NCI-H1436 (cell line): ENCODE measurements around the gene PRKAR1B.

ENCODE experiments used
- DNase-seq: peaks from one replicate; lab custom pipeline; 2025; lab: John Stamatoyannopoulos, UW

Gene PRKAR1B

DNA sequence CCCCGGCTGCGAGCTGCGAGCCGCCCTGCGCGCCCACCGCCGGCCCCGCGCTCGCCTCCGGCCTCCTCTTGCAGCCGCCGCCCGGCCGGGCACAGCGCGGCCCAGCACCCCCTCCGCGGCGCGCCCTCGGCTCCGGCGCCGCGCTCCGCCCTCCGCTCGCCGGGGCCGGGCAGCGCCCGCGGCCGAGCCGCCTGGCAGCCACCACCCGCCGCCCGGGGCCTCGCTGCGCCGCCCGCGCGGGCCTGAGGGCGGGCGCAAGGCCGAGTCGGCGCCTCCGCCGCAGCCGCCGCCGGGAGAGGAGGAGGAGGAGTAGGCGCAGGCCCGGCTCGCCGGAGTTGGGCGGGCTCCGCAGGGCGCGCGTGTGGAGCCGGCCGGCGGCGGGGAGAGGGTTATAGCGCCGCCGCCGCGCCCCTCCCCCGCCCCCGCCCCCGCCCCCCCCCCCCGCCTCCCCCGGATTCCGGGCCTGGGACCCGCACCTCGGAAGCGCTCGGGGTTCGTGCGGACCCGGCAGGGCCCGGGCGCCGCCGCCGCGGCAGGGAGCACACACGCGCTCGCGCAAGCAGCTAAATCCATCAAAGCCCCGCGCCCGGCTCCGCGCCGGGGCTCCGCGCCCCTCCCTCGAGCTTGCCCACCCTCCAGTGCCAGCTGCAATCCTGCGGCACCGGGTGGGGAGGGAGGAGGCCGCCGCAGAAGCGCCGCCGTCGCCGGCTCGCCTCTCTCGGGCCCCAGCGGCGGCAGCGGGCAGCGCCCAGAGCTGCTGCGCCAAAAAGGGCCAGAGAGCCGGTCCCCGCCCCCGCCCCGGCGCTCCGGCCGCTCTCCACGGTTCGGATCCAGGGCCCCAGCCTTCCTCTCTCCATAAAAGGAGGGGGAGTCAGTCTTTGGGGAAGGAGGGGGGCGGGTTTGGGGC, 207.3 kb downstream of the PRKAR1B start, which contains the start of gene PDGFA:
TSS of gene PDGFA (minus strand) at position 363 of the 907 bp plus-strand sequence. CDS start 845 bp downstream, outside the sequence.
- DNase-seq = peak; percentile 24

- peak; percentile 28 for DNase-seq
Measured at GRCh38 chr7:518630-519483, 208.2 kb downstream of the PRKAR1B start.

DNA sequence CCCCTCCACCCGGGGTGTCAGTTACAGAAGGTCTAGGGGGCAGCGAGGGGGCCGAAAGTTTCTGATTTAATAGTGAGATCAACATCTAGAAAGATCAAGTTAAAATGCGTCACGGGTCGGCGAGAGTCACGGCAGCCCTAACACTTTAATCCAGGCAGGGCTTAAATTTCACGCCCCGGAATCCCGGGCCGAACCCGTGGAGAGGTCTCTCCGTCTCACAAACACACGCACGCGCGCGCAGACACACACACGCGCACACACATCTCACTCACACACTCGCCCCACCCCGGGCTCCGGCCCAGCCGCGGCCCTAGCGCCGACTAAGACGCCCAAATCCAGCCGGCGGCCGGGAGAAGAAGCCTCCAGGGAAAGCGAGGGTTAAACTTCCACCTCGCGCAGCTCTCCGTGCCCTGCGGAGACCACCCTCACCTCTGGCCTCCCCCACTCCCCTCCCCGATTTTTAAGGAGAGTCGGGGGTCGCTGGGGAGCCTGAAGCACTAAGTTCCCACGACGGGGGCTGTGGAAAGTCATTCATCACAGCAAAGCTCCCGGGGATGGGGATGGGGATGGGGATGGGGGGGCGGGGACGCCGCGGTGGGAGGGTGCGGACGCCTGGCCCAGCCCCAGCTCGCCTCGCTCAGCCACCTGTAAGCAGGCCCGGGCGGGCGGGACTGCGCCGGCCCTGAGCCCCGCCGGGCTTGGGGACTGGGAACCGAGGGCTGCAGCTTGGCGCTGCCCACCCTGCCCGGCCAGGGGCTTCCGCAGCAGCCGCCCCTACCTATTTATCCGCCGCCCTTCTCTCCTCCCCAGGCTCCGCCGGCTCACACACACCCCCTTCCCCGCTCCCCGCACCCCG, 209.1 kb downstream of the PRKAR1B start:
- no peak for DNase-seq

DNA sequence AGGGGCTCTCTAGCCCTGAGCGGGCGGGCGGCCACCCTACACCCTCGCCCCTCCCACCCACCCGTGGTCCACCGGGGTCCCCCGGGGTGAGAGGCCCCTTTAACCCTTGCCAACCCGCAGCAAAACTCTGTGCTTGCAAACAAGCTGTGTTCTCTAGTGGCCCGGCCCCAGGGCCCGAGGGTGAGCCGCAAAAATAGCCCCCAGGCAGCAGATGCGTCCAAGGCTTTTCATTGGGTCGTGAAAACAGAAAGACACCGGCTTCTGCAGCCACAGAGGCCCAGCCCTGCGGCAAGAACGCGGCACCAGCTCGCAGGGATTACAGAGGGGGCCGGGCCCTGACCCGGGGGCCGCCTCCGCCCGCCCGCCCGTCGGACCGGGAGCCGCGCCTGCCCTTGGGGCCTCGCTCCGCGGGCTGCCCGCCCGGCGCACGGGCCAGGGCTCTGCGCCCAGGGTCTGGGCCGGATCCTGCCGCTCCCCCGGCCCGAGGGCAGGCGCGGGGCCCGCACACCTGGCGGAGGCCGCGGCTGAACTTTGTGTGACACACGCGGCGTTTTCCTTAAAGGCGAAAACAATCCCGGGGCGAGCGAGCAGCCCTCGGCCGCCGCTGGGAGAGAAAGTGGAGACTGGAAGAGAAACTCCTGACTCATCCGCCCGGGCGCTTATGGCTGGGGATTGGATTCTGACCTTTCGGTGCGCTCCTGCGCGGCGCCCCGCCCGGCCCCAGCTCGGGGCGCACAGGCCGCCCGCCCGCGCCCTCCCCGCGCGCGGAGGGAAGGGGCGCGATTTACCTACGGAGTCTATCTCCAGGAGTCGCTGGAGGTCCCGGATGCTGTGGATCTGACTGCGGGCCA, 210.2 kb downstream of the PRKAR1B start:
- no peak for DNase-seq

- no peak for DNase-seq
Measured at GRCh38 chr7:516216-516605, 210.9 kb downstream of the PRKAR1B start.

DNA sequence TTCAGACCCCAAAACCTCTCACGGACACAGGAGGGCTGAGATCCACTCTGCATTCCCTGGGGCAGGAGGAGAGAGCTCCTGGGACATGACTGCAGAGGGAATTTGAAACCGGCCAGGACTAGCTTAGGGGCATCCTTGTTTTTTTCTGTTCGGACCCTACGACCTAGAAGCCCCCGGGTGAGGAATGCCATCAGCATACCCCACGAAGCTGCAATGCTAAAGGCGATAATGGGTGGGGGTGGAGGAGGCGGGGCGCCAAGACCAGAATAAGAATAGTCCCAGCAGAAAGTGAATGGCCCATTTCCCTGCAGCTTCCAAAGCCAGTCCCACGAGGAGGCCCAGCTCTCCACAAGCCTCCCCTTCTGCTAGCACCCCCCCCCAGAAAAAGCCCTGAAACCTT, 211.5 kb downstream of the PRKAR1B start:
- DNase-seq = no peak

DNA sequence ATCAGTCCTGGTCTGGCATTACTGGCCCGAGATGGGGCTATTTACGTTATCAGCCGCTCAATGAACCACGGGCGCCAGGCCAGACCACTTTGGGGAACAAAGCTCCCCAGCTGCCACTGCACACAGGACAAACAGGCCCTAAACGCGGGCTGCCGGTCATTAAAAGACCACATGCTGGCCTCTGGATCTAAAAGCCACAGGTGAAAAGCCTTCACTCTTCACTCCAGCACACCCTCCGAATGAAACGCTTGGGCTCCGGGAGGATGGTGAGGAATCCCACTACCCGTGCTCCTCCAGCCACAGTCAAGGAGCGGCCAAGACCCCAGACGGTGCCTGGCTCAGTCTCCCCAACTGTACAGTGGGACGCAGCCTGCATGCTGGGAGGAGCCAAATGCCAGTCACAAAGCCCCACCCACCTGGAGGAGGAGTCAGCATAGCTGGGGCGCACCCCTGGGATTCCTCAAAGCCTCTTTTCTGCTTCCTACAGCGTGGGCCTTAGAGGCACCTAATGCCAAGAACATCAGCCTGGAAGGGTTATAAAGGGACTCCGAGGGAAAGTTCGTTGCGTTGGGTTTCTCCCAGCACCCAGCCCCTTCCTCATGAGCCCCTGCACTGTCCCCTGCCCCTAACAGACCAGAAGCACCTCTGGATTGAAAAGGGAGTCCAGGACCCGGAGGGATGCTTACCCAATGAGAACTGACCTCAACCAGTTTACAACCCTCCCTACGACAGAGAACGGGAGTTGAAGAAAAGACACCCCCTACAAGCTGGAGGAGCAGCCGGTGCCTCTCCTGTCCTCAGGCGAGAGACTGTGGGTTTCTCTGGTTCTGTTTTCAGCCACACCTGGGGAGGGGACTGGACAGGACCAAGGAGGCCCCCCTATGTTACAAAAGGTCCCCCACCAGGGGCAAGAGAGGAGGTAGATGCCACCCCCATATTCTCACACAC, 212.2 kb downstream of the PRKAR1B start:
- no peak for DNase-seq

GRCh38 chr7:514242-514641, 212.8 kb downstream of the PRKAR1B start:
- no peak for DNase-seq

DNA sequence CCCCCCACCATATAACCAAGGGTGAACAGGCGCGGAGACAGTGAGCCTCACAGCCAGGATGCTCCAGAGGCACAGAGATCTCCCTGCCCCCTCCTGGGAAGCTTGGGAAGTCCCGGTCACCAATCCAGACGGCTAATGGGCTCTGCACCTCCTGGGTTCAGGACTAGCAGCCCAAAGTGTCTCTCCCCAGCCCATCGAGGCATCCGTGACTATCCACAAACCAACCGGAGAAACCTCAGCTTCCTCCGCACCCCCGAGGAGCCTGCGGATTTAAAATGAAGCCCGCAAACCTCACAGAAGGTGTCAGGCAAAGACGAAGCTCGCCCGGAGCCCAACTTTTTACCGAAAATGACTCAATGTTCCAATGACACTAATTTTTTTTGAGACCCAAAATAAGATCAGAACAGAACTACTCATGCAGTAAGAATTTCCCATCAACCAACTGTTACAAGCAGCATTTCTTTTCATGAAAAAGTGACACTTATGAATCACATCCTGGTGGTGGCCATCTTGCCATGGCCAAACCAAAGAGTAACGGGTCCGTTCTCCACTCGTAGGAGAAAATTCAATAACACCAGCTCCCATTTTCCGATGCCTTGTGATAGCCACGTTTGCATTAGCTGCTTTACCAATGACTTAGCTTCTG, 213.4 kb downstream of the PRKAR1B start:
- no peak for DNase-seq

DNA sequence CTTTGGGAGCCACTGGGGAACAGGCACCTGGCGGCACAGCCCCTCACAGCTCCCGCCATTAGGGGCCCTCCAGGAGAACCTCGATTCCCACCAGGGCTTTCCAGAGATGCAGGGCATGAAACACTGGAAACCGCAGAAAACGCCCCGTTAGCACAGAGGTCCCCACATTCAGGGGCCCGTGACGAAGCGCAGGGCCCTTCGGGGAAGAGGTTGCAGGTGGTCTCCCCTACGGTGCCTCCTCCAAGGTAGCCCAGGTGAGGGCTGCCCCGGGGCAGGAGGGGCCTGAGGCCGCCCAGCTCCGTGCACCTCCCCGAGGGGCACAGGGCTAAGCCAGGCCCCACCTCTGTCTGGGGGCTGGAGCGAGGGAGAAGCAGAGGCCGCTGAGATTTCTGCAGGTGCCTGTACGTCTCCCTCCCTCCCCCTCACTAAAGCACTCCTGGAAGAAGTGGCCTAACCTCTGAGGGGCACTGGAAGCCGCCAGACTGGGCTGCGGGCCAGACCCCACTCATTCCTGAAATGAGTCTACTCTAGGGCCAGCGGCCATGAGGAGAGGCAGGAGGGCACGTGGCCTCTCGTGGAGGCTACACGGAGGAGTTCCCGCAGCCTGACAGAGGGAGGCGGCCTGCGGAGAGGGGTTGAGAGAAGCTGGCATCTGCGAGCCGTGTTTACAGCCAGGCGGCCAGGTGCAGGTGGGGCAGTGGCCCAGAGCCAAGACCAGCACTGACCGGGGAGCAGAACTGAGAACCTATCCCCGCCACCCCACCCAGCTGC, 214.4 kb downstream of the PRKAR1B start:
- DNase-seq = no peak

DNA sequence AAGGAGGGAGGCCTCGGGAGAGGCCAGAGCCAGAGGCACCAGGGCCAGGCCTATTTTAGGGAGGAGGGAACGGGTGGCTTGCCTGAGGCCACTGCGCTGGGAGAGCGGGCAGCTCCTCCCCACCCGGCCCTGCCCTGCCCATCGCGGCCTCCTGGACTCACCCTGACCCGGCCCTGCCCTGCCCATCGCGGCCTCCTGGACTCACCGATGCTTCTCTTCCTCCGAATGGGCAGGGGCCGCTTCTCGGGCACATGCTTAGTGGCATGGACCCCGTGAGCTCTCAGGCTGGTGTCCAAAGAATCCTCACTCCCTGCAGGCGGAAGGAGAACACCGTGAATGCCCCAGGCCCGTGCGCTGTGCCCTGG, 215.0 kb downstream of the PRKAR1B start:
- DNase-seq = no peak

DNA sequence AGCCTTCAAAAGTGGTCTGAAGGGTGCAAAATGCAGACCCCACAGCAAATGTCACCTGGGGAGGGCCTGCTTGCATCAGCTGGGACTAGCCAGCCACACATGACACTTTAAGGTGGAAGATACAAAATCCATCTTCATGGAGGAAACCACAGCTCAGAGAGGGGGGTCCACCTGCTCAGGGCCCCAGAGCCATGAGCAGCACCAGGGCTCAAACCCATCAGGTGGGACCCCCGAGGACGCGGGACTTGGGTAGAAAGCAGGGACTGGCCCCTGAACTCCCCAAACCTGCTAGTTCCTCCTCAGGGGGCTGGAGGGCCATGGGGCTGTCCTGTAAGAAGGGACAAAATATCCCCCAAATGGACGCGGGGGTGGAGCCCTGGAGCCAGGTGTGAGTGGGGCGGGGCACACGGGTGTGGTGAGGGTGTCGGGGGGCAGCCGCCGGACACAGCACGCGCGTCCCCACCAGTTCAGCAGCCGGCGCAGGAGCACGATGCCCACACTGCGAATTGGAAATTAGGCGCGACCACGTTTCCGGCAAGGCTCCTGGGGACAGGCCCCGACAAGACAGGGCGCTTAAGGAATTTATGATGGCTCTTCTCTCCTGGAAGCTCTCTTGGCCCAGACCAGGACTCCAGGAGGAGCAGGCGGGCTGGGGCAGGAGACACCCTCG, 215.5 kb downstream of the PRKAR1B start:
- DNase-seq = no peak

DNA sequence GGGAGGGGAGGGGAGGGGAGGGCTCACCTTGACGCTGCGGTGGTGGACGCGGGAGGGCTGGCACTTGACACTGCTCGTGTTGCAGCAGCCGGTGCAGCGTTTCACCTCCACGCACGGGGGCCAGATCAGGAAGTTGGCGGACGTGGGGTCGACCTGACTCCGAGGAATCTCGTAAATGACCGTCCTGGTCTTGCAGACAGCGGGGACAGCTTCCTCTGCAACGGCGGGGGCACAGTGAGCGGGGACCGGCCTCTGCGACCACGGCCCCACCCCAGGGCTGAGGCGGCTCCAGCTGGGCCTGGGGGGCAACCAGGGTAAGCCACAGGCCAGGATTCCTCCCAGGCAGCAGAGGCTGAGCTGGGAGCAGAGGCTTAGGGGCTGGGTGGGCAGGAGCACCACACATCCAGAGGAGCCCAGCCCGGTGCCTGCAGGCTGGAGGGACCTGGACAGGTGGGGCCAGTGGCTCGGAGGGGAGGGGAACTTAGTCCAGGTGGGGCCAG, 216.2 kb downstream of the PRKAR1B start:
- no peak for DNase-seq

DNA sequence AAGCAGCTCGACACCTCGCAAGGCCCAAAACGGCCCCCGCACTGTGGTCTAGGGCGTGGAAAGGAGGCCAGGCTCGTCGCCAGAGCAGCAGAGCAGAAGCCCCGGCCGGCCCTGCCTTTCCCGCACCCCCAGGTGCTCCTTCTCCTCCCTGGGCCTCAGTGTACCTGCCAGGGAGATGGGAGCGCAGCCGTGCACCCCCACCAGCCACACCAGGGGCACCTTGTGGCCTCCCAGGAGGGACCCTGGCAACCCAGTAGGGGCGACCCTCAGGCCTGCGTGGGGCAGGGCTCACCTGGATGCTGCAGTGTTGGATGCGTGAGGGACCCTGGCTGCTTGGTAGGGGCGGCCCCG, 217.0 kb downstream of the PRKAR1B start:
- DNase-seq = no peak

DNA sequence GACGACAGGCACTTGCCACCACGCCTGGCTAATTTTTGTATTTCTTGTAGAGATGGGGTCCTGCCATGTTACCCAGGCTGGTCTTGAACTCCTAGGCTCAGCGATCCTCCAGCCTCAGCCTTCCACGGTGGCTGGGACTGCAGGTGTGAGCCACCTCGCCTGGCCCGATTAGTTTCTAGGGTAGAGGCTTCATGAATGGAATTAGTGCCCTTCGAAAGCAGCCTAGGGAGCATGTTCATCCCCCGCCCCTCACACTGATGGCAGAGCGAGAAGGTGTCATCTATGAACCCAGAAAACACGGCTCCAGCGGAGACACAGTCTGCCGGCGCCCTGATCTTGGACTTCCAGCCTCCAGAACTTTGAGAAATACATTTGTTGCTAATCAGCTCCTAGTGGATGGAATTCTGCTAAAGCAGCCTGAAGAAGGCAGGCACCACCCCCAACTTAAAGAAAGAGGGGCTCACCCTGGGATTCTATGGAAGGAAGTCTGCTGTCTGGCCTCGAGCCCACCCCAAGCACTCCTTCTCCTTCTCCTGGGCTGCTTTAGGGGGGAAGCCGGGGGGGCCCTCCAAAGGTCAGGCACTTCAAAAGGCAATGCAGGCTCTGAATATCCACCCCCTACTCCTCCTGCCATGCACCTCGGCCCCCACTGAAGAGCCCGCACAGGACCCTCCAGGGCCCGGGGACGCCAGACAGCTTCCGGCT, 217.5 kb downstream of the PRKAR1B start:
- no peak for DNase-seq

DNA sequence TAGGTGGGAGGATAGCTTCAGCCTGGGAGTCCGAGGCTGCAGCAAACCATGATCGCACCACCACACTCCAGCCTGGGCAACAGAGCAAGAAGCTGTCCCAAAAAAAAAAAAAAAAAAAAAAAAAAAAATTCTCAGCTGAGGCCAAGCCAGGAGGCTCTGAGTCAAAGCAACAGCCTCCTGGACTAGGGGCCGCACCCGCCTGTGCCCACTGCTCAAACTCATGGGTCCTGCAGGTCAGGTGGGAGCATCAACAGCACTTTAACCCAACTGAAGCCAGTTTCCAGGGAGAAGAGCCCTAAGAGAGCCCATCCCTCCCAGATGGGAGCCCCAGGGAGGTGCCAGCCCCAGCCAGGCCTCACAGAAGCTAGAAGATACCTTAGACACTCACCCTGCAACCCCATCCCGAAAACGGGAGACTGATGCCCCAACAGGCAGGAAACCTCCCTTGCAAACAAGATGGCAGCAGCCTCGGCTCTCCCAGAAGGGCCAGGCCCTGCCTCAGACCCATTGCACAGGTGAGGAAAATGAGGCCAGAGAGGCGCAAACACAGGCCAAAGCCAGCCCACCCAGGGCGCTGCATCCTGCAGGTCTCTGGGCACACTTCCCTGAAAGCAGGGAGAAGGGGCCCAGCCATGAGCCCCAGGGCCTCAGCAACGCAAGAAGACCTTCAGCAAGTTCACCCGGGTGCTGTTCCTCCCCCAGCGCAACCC, 218.5 kb downstream of the PRKAR1B start:
- DNase-seq = no peak
